ENCODE measurements around the gene BCOR. TPM values are rescaled to one million over a fixed set of nuclear protein-coding genes. Genes with fewer than 3 reads are reported as not detected.
A peak's percentile ranks its signal among the peaks of the same experiment; 100 is the strongest.

BCOR gene
- total and polyA plus RNA-seq, 2 experiments from 2014 or later = 9.1 to 17.6 TPM

- in situ Hi-C loops (cut with MboI) = no loop called here
- WGBS, 2 experiments (ENCODE audit: low coverage in 1 of 2, low lambda C conversion rate in 2 of 2, missing lambda C conversion rate in 2 of 2) = 97% methylated on average over 6 of the region's 9 CpGs
- no peak for DNase-seq
Measured at GRCh38 chrX:40101430-40101802, 3.7 kb upstream of the BCOR start.

GRCh38 chrX:40100537-40101429, 3.0 kb upstream of the BCOR start:
- H3K79me2 ChIP-seq (ENCODE audit: insufficient read depth) = peaks cover 7% of the 10 kb centered on the region; the same call in 1 of the 2 replicates
- no peak overlapping the region for H3K4me3 ChIP-seq
- no peak overlapping the region for H3K27ac ChIP-seq
- peaks cover 10% of the 10 kb centered on the region for H3F3A ChIP-seq (ENCODE audit: insufficient read depth)
- WGBS, 2 experiments (ENCODE audit: low coverage in 1 of 2, low lambda C conversion rate in 2 of 2, missing lambda C conversion rate in 2 of 2) = 88 to 89% methylated on average over 11 to 22 of the region's 31 CpGs
- TF ChIP-seq EZH2phosphoT487 (IDR thresholded peaks at IDR 0.05; ENCODE audit: insufficient read depth, low read depth) (no peak), EZH2 (IDR thresholded peaks at IDR 0.05; ENCODE audit: insufficient read depth, poor library complexity, severe bottlenecking) (no peak)
- H2AFZ ChIP-seq = no peak overlapping the region
- DNase-seq = no peak
- in situ Hi-C loops (cut with MboI) = no loop called here
- no peak overlapping the region for H3K4me2 ChIP-seq (ENCODE audit: unreplicated experiment)
- no peaks in the 10 kb centered on the region for H3K9me2 ChIP-seq (ENCODE audit: insufficient read depth)
- no peaks in the 10 kb centered on the region for H3K27me3 ChIP-seq (replicated peaks; ENCODE audit: insufficient read depth)
- H3K9ac ChIP-seq = no peak overlapping the region
- no peaks in the 10 kb centered on the region for H3K36me3 ChIP-seq (ENCODE audit: low read depth)
- H4K20me1 ChIP-seq (ENCODE audit: insufficient read depth) = no peaks in the 10 kb centered on the region
- no peaks in the 10 kb centered on the region for H3K9me3 ChIP-seq (ENCODE audit: low read depth)
- peaks cover 4% of the 10 kb centered on the region; the same call in 1 of the 2 replicates for H3K4me1 ChIP-seq (ENCODE audit: insufficient read depth)

More at GRCh38 chrX:40101430-40101802, 3.7 kb upstream of the BCOR start:
- peaks cover under 1% of the 10 kb centered on the region; the same call in 1 of the 2 replicates for H3K79me2 ChIP-seq (ENCODE audit: insufficient read depth)
- no peak overlapping the region for H2AFZ ChIP-seq
- no peaks in the 10 kb centered on the region for H4K20me1 ChIP-seq (ENCODE audit: insufficient read depth)
- H3K9me3 ChIP-seq (ENCODE audit: low read depth) = no peaks in the 10 kb centered on the region
- no peaks in the 10 kb centered on the region for H3K36me3 ChIP-seq (ENCODE audit: low read depth)
- no peaks in the 10 kb centered on the region for H3K27me3 ChIP-seq (replicated peaks; ENCODE audit: insufficient read depth)
- no peak for TF ChIP-seq EZH2phosphoT487 (IDR thresholded peaks at IDR 0.05; ENCODE audit: insufficient read depth, low read depth)
- no peak for TF ChIP-seq EZH2 (IDR thresholded peaks at IDR 0.05; ENCODE audit: insufficient read depth, poor library complexity, severe bottlenecking)
- H3K9ac ChIP-seq = no peak overlapping the region
- H3F3A ChIP-seq (ENCODE audit: insufficient read depth) = peaks cover 10% of the 10 kb centered on the region
- H3K4me2 ChIP-seq (ENCODE audit: unreplicated experiment) = no peak overlapping the region
- H3K9me2 ChIP-seq (ENCODE audit: insufficient read depth) = no peaks in the 10 kb centered on the region
- H3K27ac ChIP-seq = no peak overlapping the region
- no peak overlapping the region for H3K4me3 ChIP-seq
- peaks cover 4% of the 10 kb centered on the region; the same call in 1 of the 2 replicates for H3K4me1 ChIP-seq (ENCODE audit: insufficient read depth)

GRCh38 chrX:40100141-40100536, 2.4 kb upstream of the BCOR start:
- WGBS, 2 experiments (ENCODE audit: low coverage in 1 of 2, low lambda C conversion rate in 2 of 2, missing lambda C conversion rate in 2 of 2) = 70 to 72% methylated on average over 11 to 18 of the region's 21 CpGs
- H3K4me3 ChIP-seq = no peak overlapping the region
- H3K27me3 ChIP-seq (replicated peaks; ENCODE audit: insufficient read depth) = no peaks in the 10 kb centered on the region
- no peaks in the 10 kb centered on the region for H3K36me3 ChIP-seq (ENCODE audit: low read depth)
- H2AFZ ChIP-seq = no peak overlapping the region
- no peaks in the 10 kb centered on the region for H3K9me3 ChIP-seq (ENCODE audit: low read depth)
- H3K4me1 ChIP-seq (ENCODE audit: insufficient read depth) = peaks cover 4% of the 10 kb centered on the region; the same call in 1 of the 2 replicates
- in situ Hi-C loops (cut with MboI) = no loop called here
- H3K27ac ChIP-seq = no peak overlapping the region
- DNase-seq = no peak
- H3K4me2 ChIP-seq (ENCODE audit: unreplicated experiment) = no peak overlapping the region
- no peaks in the 10 kb centered on the region for H3K9me2 ChIP-seq (ENCODE audit: insufficient read depth)
- no peak overlapping the region for H3K9ac ChIP-seq
- H3F3A ChIP-seq (ENCODE audit: insufficient read depth) = peaks cover 10% of the 10 kb centered on the region
- H3K79me2 ChIP-seq (ENCODE audit: insufficient read depth) = peaks cover 14% of the 10 kb centered on the region
- no peaks in the 10 kb centered on the region for H4K20me1 ChIP-seq (ENCODE audit: insufficient read depth)
- TF ChIP-seq EZH2 (IDR thresholded peaks at IDR 0.05; ENCODE audit: insufficient read depth, poor library complexity, severe bottlenecking) (no peak), EZH2phosphoT487 (IDR thresholded peaks at IDR 0.05; ENCODE audit: insufficient read depth, low read depth) (no peak)

- Histone ChIP-seq H3K9me3 (ENCODE audit: low read depth) (no peaks in the 10 kb centered on the region), H3K9me2 (ENCODE audit: insufficient read depth) (no peaks in the 10 kb centered on the region), H2AFZ (0 out of 2 replicates have a peak overlapping the region, but pooled peaks have one; percentile 48), H3K9ac (peak overlapping the region; percentile 87), H3F3A (ENCODE audit: insufficient read depth) (peaks cover 10% of the 10 kb centered on the region), H3K27ac (peak overlapping the region; percentile 80), H3K79me2 (ENCODE audit: insufficient read depth) (peaks cover 22% of the 10 kb centered on the region), H3K27me3 (replicated peaks; ENCODE audit: insufficient read depth) (no peaks in the 10 kb centered on the region), H3K4me2 (ENCODE audit: unreplicated experiment) (peak overlapping the region; percentile 78), H3K4me1 (ENCODE audit: insufficient read depth) (peaks cover 4% of the 10 kb centered on the region; the same call in 1 of the 2 replicates), H4K20me1 (ENCODE audit: insufficient read depth) (no peaks in the 10 kb centered on the region), H3K4me3 (peak overlapping the region; percentile 79), H3K36me3 (ENCODE audit: low read depth) (no peaks in the 10 kb centered on the region)
- in situ Hi-C loops (cut with MboI) = no loop called here
- no peak for TF ChIP-seq EZH2phosphoT487 (IDR thresholded peaks at IDR 0.05; ENCODE audit: insufficient read depth, low read depth)
- no peak for TF ChIP-seq EZH2 (IDR thresholded peaks at IDR 0.05; ENCODE audit: insufficient read depth, poor library complexity, severe bottlenecking)
- WGBS, 2 experiments (ENCODE audit: low coverage in 1 of 2, low lambda C conversion rate in 2 of 2, missing lambda C conversion rate in 2 of 2) = 25 to 26% methylated on average over 21 to 31 of the region's 49 CpGs
- DNase-seq = peak; percentile 59
Measured at GRCh38 chrX:40099055-40099958, 1.5 kb upstream of the BCOR start.

Data from GM23248 (cell line).